A549 (cell line): ENCODE data around the gene NCOA3. TPM values are rescaled to one million over a fixed set of nuclear protein-coding genes. Genes with fewer than 3 reads are reported as not detected.

ENCODE experiments used
- ATAC-seq, 2 experiments: fragments of 200-7000 bp in 1 of 2; fragments of >200 bp in 1 of 2; cut with Nextera tagmentation in 1 of 2; cut with Tn5 transposase in 1 of 2; 3 replicates each; pipeline versions ENCODE4 v1.8.0 to v1.9.1; 2018 to 2020; ENCODE audit warnings: mild to moderate bottlenecking in 1 of 2, moderate library complexity in 1 of 2
- CTCF ChIA-PET: fragments of 300-600 bp; sonication (Branson Sonifier 250); formaldehyde crosslinking; extraction: SDS; loops from one replicate; lab custom pipeline; 2021; ENCODE audit warnings: antibody characterized with exemption, inconsistent platforms; lab: Yijun Ruan, JAX
- POLR2A ChIA-PET: fragments of 350-600 bp; formaldehyde crosslinking; extraction: SDS; loops from one replicate; lab custom pipeline; 2021; ENCODE audit warnings: antibody characterized with exemption, inconsistent platforms; lab: Yijun Ruan, JAX
- DNase-seq, 2 experiments: peaks; one replicate each; pipeline versions ENCODE4 v3.0.0 to v3.0.0-alpha.2; 2011 to 2016; ENCODE audit warnings: low read depth in 1 of 2, low spot score in 1 of 2
- FAIRE-seq: peaks from 2 replicates; lab custom pipeline; 2011; peaks lifted over from hg19 to GRCh38; lab: Jason Lieb, UNC
- H3K27ac ChIP-seq, 2 experiments: fragments of >200 bp; sonication (Bioruptor Twin); formaldehyde crosslinking; 3 replicates each; pipeline ENCODE4 v1.5.1; 2016 to 2017
- H3K4me1 ChIP-seq: fragments of >200 bp; sonication (Bioruptor Twin); formaldehyde crosslinking; 3 replicates; pipeline ENCODE4 v1.6.1; 2016
- H3K4me2 ChIP-seq: fragments of >200 bp; sonication (Bioruptor Twin); formaldehyde crosslinking; 3 replicates; pipeline ENCODE4 v1.6.1; 2016
- H3K4me3 ChIP-seq: fragments of >200 bp; sonication (Bioruptor Twin); formaldehyde crosslinking; 3 replicates; pipeline ENCODE4 v1.5.1; 2016
- H3K9me3 ChIP-seq: fragments of >200 bp; sonication (Bioruptor Twin); formaldehyde crosslinking; 3 replicates; pipeline ENCODE4 v1.6.1; 2016
- CBX2 ChIP-seq: fragments of 200-600 bp; sonication (generic); IDR thresholded peaks from 2 replicates; pipeline ENCODE4 v1.6.1; 2016; ENCODE audit warnings: low read depth, mild to moderate bottlenecking, borderline replicate concordance
- CHD4 ChIP-seq: fragments of 200-600 bp; sonication (generic); IDR thresholded peaks from 2 replicates; pipeline ENCODE4 v1.6.1; 2016; ENCODE audit warnings: antibody characterized with exemption, mild to moderate bottlenecking, borderline replicate concordance
- EP300 ChIP-seq, 2 experiments: fragments of >200 bp; sonication (Bioruptor Twin); formaldehyde crosslinking; IDR thresholded peaks; 2 replicates in 1 of 2; 3 replicates in 1 of 2; pipeline ENCODE4 v1.6.1; 2016 to 2017
- FOSB ChIP-seq: fragments of 250-450 bp; sonication (Bioruptor Pico); IDR thresholded peaks from 2 replicates; pipeline ENCODE4 v1.5.0; 2020; ENCODE audit warnings: mild to moderate bottlenecking, moderate library complexity
- GATA3 ChIP-seq: IDR thresholded peaks from 2 replicates; pipeline ENCODE4 v1.6.1; 2012; ENCODE audit warnings: borderline replicate concordance
- HEYL ChIP-seq: fragments of 250-450 bp; sonication (Bioruptor Pico); IDR thresholded peaks from 2 replicates; pipeline ENCODE4 v1.8.0; 2021; ENCODE audit warnings: mild to moderate bottlenecking, moderate library complexity
- HOXA7 ChIP-seq: fragments of 250-450 bp; sonication (Bioruptor Pico); IDR thresholded peaks from 2 replicates; pipeline ENCODE4 v1.5.0; 2020; ENCODE audit warnings: mild to moderate bottlenecking, moderate library complexity
- HOXB13 ChIP-seq: fragments of 250-450 bp; sonication (Bioruptor Pico); IDR thresholded peaks from 2 replicates; pipeline ENCODE4 v1.5.0; 2020; ENCODE audit warnings: low read depth, mild to moderate bottlenecking, moderate library complexity
- JUNB ChIP-seq: fragments of >200 bp; sonication (Bioruptor Twin); formaldehyde crosslinking; IDR thresholded peaks from 2 replicates; pipeline ENCODE4 v1.6.1; 2016
- KDM1A ChIP-seq: fragments of 200-600 bp; sonication (generic); IDR thresholded peaks from 2 replicates; pipeline ENCODE4 v1.6.1; 2016; ENCODE audit warnings: low read depth, mild to moderate bottlenecking
- MAFK ChIP-seq: fragments of 450-650 bp; IDR thresholded peaks from 2 replicates; pipeline ENCODE4 v1.6.1; 2014; ENCODE audit not compliant: partially characterized antibody
- NPAS2 ChIP-seq: fragments of 250-450 bp; sonication (Bioruptor Pico); IDR thresholded peaks from 2 replicates; pipeline ENCODE4 v1.8.0; 2022; ENCODE audit warnings: mild to moderate bottlenecking, moderate library complexity, borderline replicate concordance
- POLR2A ChIP-seq: IDR thresholded peaks from 2 replicates; pipeline ENCODE4 v1.6.1; 2012; ENCODE audit warnings: mild to moderate bottlenecking, low read length
- POLR2AphosphoS2 ChIP-seq: conservative IDR thresholded peaks from 2 replicates; pipeline ENCODE4 v1.6.1; 2012; ENCODE audit warnings: low read length, improper control_type of control experiment, inconsistent platforms
- RNF2 ChIP-seq: fragments of 200-600 bp; sonication (generic); IDR thresholded peaks from 2 replicates; pipeline ENCODE4 v1.6.1; 2016; ENCODE audit warnings: low read depth, mild to moderate bottlenecking, antibody characterized with exemption, moderate library complexity, borderline replicate concordance
- SMC3 ChIP-seq: fragments of >200 bp; sonication (Bioruptor Twin); formaldehyde crosslinking; IDR thresholded peaks from 3 replicates; pipeline ENCODE4 v1.6.1; 2018; ENCODE audit warnings: inconsistent platforms
- SREBF2 ChIP-seq: fragments of 450-650 bp; IDR thresholded peaks from 2 replicates; pipeline ENCODE4 v1.6.1; 2014; ENCODE audit warnings: mild to moderate bottlenecking, moderate library complexity
- TFCP2L1 ChIP-seq: fragments of 250-450 bp; sonication (Bioruptor Pico); IDR thresholded peaks from 2 replicates; pipeline ENCODE4 v1.5.0; 2021; ENCODE audit warnings: mild to moderate bottlenecking
- TP53 ChIP-seq: fragments of 250-450 bp; sonication (Bioruptor Pico); IDR thresholded peaks from 2 replicates; pipeline ENCODE4 v1.5.0; 2021; ENCODE audit warnings: mild to moderate bottlenecking, moderate library complexity
- ZFP36 ChIP-seq: fragments of 450-650 bp; IDR thresholded peaks from 2 replicates; pipeline ENCODE4 v1.6.1; 2014; ENCODE audit warnings: borderline replicate concordance; ENCODE audit not compliant: partially characterized antibody
- WGBS: methylation state at CpG from one replicate; pipeline ENCODE4 v1.1.6; 2017; ENCODE audit errors: missing lambda C conversion rate; 5-methylcytosine and 5-hydroxymethylcytosine counted together
- polyA plus RNA-seq, 4 experiments: library from polyadenylated mRNA; depleted of rRNA in 3 of 4; stranded (reverse); fragments of >200 nt; fragmentation: RNase III in 1 of 4; extraction: RNeasy Plus Mini Kit Qiagen cat#74134 plus additional on column Dnase treatment in 1 of 4; gene quantifications; 2 replicates in 3 of 4; 3 replicates in 1 of 4; pipeline ENCODE4 v1.2.3, GENCODE V29; 2011 to 2017
- TF ChIP-seq, protein P1 (sequence below): fragments of 250-450 bp; sonication (Bioruptor Pico); IDR thresholded peaks from 2 replicates; pipeline ENCODE4 v1.5.0; 2020; ENCODE audit warnings: low read depth, mild to moderate bottlenecking, moderate library complexity
- TF ChIP-seq, protein P2 (sequence below): fragments of 450-650 bp; IDR thresholded peaks from 2 replicates; pipeline ENCODE4 v1.6.1; 2014; ENCODE audit warnings: antibody characterized with exemption
- TF ChIP-seq, protein P3 (sequence below): fragments of 200-600 bp; sonication (generic); IDR thresholded peaks from 2 replicates; pipeline ENCODE4 v1.6.1; 2016; ENCODE audit warnings: antibody characterized with exemption, mild to moderate bottlenecking, moderate library complexity

NCOA3 gene
- polyA plus RNA-seq, 2 of the 4 experiments (the other 2 are of a cell fraction) = 42.9 to 136 TPM

DNA sequence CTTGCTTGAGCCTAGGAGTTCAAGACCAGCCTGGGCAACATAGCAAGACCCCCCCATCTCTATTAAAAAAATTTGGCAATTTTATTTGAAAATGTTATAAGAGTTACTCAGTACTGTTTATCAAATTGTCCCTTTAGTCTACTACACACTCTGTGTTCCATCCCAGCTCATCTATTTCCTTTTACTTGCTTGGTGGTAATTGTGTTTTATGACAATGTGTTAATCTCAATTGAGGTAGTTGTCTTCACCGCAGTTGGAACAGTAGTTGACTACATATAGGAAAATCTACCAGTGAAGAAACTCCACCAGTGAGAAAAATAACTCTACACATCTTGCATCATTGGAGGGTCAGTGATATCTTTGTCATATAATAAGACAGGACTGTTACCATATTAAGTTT, 8.0 kb downstream of the NCOA3 start:
- TF ChIP-seq EP300 (IDR thresholded peaks at IDR 0.05) (no peak), GATA3 (no peak), HEYL (CRISPR knock-in tag) (no peak), TP53 (CRISPR knock-in tag) (no peak), POLR2A (no peak), SREBF2 (no peak), ZFP36 (no peak), JUNB (no peak)
- TF ChIP-seq, protein P1, sequence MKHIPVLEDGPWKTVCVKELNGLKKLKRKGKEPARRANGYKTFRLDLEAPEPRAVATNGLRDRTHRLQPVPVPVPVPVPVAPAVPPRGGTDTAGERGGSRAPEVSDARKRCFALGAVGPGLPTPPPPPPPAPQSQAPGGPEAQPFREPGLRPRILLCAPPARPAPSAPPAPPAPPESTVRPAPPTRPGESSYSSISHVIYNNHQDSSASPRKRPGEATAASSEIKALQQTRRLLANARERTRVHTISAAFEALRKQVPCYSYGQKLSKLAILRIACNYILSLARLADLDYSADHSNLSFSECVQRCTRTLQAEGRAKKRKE = no peak
- Histone ChIP-seq H3K9me3 (no peaks in the 10 kb centered on the region), H3K4me1 (peaks cover 69% of the 10 kb centered on the region), H3K4me2 (no peak overlapping the region), H3K4me3 (no peak overlapping the region), H3K27ac (no peak overlapping the region)
- ChIA-PET POLR2A (no interaction called here), CTCF (interaction anchor here (2.2 kb wide), 1 partner anchor 126 kb away, joined by 8 read pairs; no protein-coding TSS in a partner anchor)
- WGBS = 97% methylated on average over 1 of the region's 1 CpG
- ATAC-seq (no peak), DNase-seq (no peak), FAIRE-seq (no peak)

DNA sequence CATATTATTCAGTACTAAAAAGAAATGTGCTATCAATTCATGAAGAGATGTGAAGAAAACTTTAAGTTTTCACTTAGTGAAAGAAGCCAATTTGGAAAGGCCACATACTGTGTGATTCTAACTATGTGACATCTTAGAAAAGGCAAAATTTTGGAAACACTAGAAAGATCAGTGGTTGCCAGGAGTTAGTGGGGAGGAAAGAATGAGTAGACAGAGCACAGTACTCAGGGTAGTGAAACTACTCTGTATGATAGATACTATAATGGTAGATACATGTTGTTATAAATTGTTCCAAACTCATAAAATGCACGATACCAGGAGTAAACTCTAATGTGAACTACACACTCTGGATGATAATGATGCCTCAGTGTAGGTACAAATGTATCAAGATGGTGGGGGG, 14.2 kb downstream of the NCOA3 start:
- DNase-seq (no peak), FAIRE-seq (no peak), ATAC-seq (peak; percentile 6 to 30; a peak in 2 of 6 replicates)
- ChIA-PET POLR2A (no interaction called here), CTCF (interaction anchor here (0.8 to 1.2 kb wide), 3 partner anchors 12 to 132 kb away, joined by 3 read pairs; no protein-coding TSS in a partner anchor)
- no peak overlapping the region for H3K4me2 ChIP-seq
- 83% methylated on average over 1 of the region's 1 CpG for WGBS
- peaks cover 49% of the 10 kb centered on the region for H3K4me1 ChIP-seq
- no peak overlapping the region for H3K4me3 ChIP-seq
- peaks cover 12% of the 10 kb centered on the region for H3K9me3 ChIP-seq
- H3K27ac ChIP-seq = peak overlapping the region in 1 of 2 experiments; percentile 75; a peak in 1 of 6 replicates
- TF ChIP-seq CHD4 (no peak), EP300 (IDR thresholded peaks at IDR 0.05) (no peak), CBX2 (no peak)

DNA sequence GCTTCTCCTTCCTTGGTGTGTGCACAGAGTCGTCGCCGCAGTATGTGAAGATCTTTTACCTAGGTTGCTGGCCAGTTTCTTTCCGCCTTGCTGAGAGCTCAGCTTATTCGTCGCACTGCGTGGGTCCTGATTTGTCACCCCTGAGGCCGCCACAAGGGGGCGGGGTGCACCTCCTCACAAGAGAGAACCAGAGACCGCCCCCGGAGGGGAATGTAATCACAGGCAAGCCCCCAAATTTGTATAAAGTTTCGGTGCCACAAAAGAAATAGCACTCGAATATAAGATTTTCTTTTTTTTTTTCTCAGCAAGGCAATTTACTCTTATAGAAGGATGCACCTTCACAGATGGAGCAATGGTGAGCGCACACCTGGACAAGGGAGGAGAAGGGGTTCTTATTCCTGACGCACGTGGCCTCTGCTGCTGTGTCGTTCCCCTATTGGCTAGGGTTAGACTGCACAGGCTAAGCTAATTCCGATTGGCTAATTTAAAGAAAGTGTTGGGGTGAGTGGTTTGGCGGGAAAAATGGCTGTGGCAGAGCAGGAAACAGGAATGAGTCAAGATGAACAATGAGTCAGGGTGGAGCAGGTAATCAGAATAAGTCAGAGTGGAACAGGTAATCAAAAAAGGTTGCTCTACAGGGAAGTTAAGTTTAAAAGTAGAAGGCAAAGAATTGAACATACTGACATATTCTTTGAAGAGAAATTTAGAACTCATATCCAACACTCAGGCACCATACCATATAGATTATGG, 19.5 kb downstream of the NCOA3 start:
- WGBS = 95% methylated on average over 19 of the region's 19 CpGs
- Histone ChIP-seq H3K4me2 (no peak overlapping the region), H3K4me3 (no peak overlapping the region), H3K4me1 (peaks cover 12% of the 10 kb centered on the region), H3K27ac (no peak overlapping the region)
- FAIRE-seq = no peak
- ChIA-PET CTCF (interaction anchor here (0.9 to 1.4 kb wide), 3 partner anchors 18 to 137 kb away, joined by 3 read pairs; no protein-coding TSS in a partner anchor), POLR2A (no interaction called here)
- TF ChIP-seq HOXB13 (CRISPR knock-in tag) (no peak), HOXA7 (no peak), MAFK (no peak), FOSB (CRISPR knock-in tag) (no peak), TFCP2L1 (no peak), RNF2 (no peak), KDM1A (0 out of 2 replicates have a peak, but pooled peaks have one; percentile 64), SMC3 (no peak), POLR2AphosphoS2 (0 out of 2 replicates have a peak, but pooled peaks have one; percentile 33), GATA3 (no peak), NPAS2 (CRISPR knock-in tag) (no peak)
- TF ChIP-seq, protein P2, sequence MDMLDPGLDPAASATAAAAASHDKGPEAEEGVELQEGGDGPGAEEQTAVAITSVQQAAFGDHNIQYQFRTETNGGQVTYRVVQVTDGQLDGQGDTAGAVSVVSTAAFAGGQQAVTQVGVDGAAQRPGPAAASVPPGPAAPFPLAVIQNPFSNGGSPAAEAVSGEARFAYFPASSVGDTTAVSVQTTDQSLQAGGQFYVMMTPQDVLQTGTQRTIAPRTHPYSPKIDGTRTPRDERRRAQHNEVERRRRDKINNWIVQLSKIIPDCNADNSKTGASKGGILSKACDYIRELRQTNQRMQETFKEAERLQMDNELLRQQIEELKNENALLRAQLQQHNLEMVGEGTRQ = no peak
- TF ChIP-seq, protein P3, sequence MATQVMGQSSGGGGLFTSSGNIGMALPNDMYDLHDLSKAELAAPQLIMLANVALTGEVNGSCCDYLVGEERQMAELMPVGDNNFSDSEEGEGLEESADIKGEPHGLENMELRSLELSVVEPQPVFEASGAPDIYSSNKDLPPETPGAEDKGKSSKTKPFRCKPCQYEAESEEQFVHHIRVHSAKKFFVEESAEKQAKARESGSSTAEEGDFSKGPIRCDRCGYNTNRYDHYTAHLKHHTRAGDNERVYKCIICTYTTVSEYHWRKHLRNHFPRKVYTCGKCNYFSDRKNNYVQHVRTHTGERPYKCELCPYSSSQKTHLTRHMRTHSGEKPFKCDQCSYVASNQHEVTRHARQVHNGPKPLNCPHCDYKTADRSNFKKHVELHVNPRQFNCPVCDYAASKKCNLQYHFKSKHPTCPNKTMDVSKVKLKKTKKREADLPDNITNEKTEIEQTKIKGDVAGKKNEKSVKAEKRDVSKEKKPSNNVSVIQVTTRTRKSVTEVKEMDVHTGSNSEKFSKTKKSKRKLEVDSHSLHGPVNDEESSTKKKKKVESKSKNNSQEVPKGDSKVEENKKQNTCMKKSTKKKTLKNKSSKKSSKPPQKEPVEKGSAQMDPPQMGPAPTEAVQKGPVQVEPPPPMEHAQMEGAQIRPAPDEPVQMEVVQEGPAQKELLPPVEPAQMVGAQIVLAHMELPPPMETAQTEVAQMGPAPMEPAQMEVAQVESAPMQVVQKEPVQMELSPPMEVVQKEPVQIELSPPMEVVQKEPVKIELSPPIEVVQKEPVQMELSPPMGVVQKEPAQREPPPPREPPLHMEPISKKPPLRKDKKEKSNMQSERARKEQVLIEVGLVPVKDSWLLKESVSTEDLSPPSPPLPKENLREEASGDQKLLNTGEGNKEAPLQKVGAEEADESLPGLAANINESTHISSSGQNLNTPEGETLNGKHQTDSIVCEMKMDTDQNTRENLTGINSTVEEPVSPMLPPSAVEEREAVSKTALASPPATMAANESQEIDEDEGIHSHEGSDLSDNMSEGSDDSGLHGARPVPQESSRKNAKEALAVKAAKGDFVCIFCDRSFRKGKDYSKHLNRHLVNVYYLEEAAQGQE = no peak
- TF ChIP-seq, all 56 proteins: peak for 2
- ATAC-seq (no peak), DNase-seq (peak in 1 of 2 experiments; percentile 45)
- H3K9me3 ChIP-seq = peaks cover 22% of the 10 kb centered on the region
